Testis (tissue), 3 donors: ENCODE results near the gene GFI1. TPM values are rescaled to one million over a fixed set of nuclear protein-coding genes. Genes with fewer than 3 reads are reported as not detected.

Experiments
- DNase-seq: peaks from one replicate; pipeline ENCODE4 v3.0.0-alpha.2; 2019
- H3K27ac ChIP-seq, 2 donors: fragments of 200-600 bp; sonication (generic); one replicate each; pipeline ENCODE4 v1.5.1; 2019
- H3K27me3 ChIP-seq: fragments of 200-600 bp; sonication (generic); one replicate; pipeline ENCODE4 v1.5.1; 2019
- H3K36me3 ChIP-seq: fragments of 200-600 bp; sonication (generic); one replicate; pipeline ENCODE4 v1.5.1; 2017; ENCODE audit warnings: low read depth; ENCODE audit errors: missing control alignments
- H3K4me1 ChIP-seq: fragments of 200-600 bp; sonication (generic); one replicate; pipeline ENCODE4 v1.5.1; 2019
- H3K4me3 ChIP-seq, 2 donors: fragments of 200-600 bp; sonication (generic); one replicate each; pipeline ENCODE4 v1.5.1; 2017 to 2019
- H3K9me3 ChIP-seq: fragments of 200-600 bp; sonication (generic); one replicate; pipeline ENCODE4 v1.5.1; 2017
- POLR2A ChIP-seq: fragments of 450-650 bp; IDR thresholded peaks from one replicate; pipeline ENCODE4 v1.6.1; 2017; ENCODE audit warnings: antibody characterized with exemption, mild to moderate bottlenecking, moderate library complexity
- WGBS, 2 donors: methylation state at CpG; one replicate each; pipeline ENCODE4 v1.1.5; 2018; 5-methylcytosine and 5-hydroxymethylcytosine counted together
- intact Hi-C: fragments of 100-400 bp; cut with DNase I; formaldehyde crosslinking; loops from one replicate; pipeline ENCODE4 v1.15.1; 2023; ENCODE audit warnings: low total_unique reads
- polyA plus RNA-seq: library from polyadenylated mRNA; stranded (reverse); fragments of 350-450 nt; fragmentation: Illumina TruSeq; extraction: RNeasy Lipid Tissue Mini Kit (QIAGEN cat#74804); gene quantifications from one replicate; pipeline ENCODE4 v1.2.3, GENCODE V29; 2014; ENCODE audit warnings: low read depth, low replicate concordance; ENCODE audit not compliant: insufficient read depth
- total RNA-seq, 2 donors: library from RNA; depleted of rRNA; stranded (reverse); fragments of >200 nt; gene quantifications; one replicate each; pipeline ENCODE4 v1.2.3, GENCODE V29; 2016
- TF ChIP-seq, protein P1 (sequence below), 3 experiments: fragments of 450-650 bp in 2 of 3; fragments of 200-600 bp in 1 of 3; sonication (generic) in 1 of 3; IDR thresholded peaks; one replicate each; pipeline ENCODE4 v1.5.1; 2016 to 2019; ENCODE audit warnings: antibody characterized with exemption in 3 of 3, mild to moderate bottlenecking in 2 of 3, moderate library complexity in 1 of 3

GFI1 gene
- total and polyA plus RNA-seq, 3 donors from 2014 or later: 1.3 to 4.0 (median 3.1) TPM

DNA sequence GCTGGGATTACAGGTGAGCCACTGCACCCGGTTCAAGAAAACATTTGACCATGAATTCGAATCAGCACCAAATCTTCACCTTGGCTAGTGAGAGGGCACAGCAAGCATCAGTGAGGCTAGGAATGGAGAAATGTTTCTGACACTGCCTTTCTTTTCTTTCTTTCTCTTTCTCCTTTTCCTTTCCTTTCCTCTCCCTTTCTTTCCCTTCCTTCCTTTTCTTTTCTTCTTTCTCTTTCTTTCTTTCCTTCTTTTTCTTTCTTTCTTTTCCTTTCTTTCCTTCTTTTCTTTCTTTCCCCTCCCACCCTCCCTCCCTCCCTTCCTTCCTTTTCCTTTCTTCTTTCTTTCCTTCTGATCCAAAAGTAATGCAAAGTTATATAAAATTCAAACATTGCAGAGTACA is 40.9 kb downstream of the GFI1 start:
- no peak for DNase-seq
- peaks cover 3% of the 10 kb centered on the region for H3K4me1 ChIP-seq
- no peak overlapping the region for H3K27ac ChIP-seq
- H3K9me3 ChIP-seq: no peaks in the 10 kb centered on the region
- no peaks in the 10 kb centered on the region for H3K36me3 ChIP-seq
- WGBS, 2 donors: 88 to 97% methylated on average over 2 of the region's 2 CpGs
- TF ChIP-seq, protein P1, sequence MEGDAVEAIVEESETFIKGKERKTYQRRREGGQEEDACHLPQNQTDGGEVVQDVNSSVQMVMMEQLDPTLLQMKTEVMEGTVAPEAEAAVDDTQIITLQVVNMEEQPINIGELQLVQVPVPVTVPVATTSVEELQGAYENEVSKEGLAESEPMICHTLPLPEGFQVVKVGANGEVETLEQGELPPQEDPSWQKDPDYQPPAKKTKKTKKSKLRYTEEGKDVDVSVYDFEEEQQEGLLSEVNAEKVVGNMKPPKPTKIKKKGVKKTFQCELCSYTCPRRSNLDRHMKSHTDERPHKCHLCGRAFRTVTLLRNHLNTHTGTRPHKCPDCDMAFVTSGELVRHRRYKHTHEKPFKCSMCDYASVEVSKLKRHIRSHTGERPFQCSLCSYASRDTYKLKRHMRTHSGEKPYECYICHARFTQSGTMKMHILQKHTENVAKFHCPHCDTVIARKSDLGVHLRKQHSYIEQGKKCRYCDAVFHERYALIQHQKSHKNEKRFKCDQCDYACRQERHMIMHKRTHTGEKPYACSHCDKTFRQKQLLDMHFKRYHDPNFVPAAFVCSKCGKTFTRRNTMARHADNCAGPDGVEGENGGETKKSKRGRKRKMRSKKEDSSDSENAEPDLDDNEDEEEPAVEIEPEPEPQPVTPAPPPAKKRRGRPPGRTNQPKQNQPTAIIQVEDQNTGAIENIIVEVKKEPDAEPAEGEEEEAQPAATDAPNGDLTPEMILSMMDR (IDR thresholded peaks at IDR 0.05): no peak
- TF ChIP-seq POLR2A: no peak
- no peak overlapping the region for H3K4me3 ChIP-seq
- no peaks in the 10 kb centered on the region for H3K27me3 ChIP-seq
- intact Hi-C loops: no loop called here

DNA sequence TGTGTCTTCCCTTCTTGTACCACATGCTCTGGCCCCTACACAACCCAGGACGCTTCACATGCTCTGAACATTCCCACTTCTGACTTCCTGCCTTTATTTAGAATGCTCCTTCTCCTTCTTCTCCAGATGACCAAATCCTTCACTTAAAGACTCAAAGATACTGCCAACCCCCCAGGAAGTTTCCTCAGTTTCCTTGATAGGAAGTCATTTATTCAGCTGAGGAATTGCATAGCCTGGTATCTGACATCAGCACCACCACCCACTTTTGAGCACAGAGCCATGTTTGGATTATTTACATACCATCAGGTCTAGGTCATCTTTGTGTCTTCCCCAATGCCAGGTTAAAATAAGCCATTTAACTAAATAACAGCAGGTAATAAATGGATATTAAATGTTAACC is 42.4 kb downstream of the GFI1 start:
- TF ChIP-seq, protein P1 (IDR thresholded peaks at IDR 0.05): no peak
- TF ChIP-seq POLR2A: no peak
- no peak overlapping the region for H3K4me3 ChIP-seq
- intact Hi-C loops: no loop called here
- no peak overlapping the region for H3K27ac ChIP-seq
- H3K27me3 ChIP-seq: no peaks in the 10 kb centered on the region
- peaks cover 3% of the 10 kb centered on the region for H3K4me1 ChIP-seq
- DNase-seq: no peak
- no peaks in the 10 kb centered on the region for H3K9me3 ChIP-seq
- no peaks in the 10 kb centered on the region for H3K36me3 ChIP-seq
- WGBS, 2 donors: 62 to 65% methylated on average over 1 of the region's 1 CpG

DNA sequence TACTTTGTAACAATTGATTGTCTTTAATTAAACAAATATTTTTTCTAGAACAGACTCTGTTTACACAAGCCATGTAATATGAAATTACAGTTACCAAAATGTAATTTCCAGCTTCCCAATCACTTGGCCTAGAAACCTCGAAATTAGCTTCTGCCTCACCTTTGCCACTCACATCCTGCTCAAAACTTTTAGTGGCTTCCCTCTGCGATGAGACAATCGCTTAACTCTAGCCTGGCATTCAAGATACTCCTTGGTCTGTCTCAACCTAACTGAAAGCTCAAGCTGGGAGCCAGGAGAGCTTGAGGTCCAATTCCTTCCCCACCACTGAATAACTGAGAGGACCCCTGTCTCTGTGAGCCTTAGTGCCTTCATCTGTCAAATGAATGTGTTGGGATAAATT is 42.8 kb downstream of the GFI1 start:
- H3K27me3 ChIP-seq: no peaks in the 10 kb centered on the region
- intact Hi-C loops: no loop called here
- H3K4me1 ChIP-seq: peaks cover 3% of the 10 kb centered on the region
- TF ChIP-seq, protein P1 (IDR thresholded peaks at IDR 0.05): no peak
- TF ChIP-seq POLR2A: no peak
- H3K9me3 ChIP-seq: no peaks in the 10 kb centered on the region
- no peaks in the 10 kb centered on the region for H3K36me3 ChIP-seq
- 75 to 77% methylated on average over 3 of the region's 3 CpGs for WGBS, 2 donors
- no peak overlapping the region for H3K4me3 ChIP-seq
- DNase-seq: no peak
- H3K27ac ChIP-seq: no peak overlapping the region

DNA sequence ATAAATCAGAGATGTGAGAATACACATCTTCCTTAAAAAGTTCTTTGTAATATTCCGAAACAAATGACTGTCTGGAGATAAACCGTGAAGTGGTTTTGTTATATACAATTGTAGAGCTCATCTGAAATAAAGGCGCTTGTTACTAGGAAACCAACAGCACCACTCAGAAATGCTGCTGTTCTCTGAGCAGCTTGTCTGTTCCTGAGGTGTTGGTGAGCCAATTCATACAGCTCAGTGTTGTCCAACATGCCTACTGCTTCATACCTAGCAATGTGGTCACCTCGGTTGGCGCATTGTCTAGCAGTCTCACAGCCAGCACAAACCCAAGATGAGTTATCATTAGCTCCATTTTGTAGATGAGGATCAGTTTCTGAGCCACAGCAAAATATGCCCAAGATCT is 44.4 kb downstream of the GFI1 start:
- intact Hi-C loops: no loop called here
- Histone ChIP-seq H3K27me3 (no peaks in the 10 kb centered on the region), H3K4me3 (peak overlapping the region; percentile 44 to 49), H3K9me3 (no peaks in the 10 kb centered on the region), H3K4me1 (peaks cover 3% of the 10 kb centered on the region), H3K36me3 (no peaks in the 10 kb centered on the region), H3K27ac (no peak overlapping the region)
- TF ChIP-seq, protein P1 (IDR thresholded peaks at IDR 0.05): no peak
- TF ChIP-seq POLR2A: no peak
- DNase-seq: no peak
- 54 to 69% methylated on average over 5 of the region's 5 CpGs for WGBS, 2 donors

DNA sequence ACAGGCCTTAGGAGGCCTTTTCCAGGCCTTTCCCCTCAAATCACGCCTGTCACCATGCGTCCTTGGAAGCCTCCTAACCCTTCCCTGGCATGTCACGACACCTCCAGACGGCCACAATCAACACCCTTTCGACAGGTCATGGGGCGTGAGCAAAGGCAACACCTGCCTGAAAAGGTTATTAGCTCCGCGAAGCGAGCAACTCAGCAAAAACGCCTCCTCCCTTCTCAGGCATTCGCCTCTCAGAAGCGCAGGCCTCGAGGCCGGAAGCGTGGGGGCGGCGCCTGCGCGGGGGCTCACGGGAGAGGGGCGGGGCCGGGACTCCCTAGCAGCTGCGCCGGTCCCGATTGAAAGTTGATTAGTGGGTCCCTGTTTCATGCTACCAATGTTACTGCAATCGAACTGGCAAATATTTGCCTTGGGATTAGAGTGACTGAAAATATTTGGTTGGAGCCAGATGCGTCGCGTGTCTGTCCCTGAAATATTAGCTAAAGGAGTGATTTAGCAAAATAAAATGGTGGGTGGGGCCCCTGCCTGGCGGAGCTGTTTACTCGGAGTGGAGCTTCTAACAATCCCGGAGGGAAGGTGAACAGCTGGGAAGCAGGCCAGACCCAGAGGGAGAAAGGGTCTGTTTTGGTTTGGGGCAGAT is 44.9 kb downstream of the GFI1 start:
- WGBS, 2 donors: 61 to 71% methylated on average over 27 to 32 of the region's 32 CpGs
- Histone ChIP-seq H3K27ac (no peak overlapping the region), H3K9me3 (no peaks in the 10 kb centered on the region), H3K36me3 (no peaks in the 10 kb centered on the region), H3K27me3 (no peaks in the 10 kb centered on the region), H3K4me3 (peak overlapping the region; percentile 44 to 49), H3K4me1 (peaks cover 3% of the 10 kb centered on the region)
- no peak for TF ChIP-seq POLR2A
- TF ChIP-seq, protein P1 (IDR thresholded peaks at IDR 0.05): no peak
- DNase-seq: peak; percentile 83
- intact Hi-C loops: no loop called here
